ENCODE data around the gene SAYSD1. TPM values are rescaled to one million over a fixed set of nuclear protein-coding genes. Genes with fewer than 3 reads are reported as not detected.

SAYSD1 gene
- total and polyA plus RNA-seq, 9 of the 15 experiments (the other 6 are each of a cell fraction or from before 2014, with no cell fraction given), result 3.5 to 19.1 (median 12.4) TPM

DNA sequence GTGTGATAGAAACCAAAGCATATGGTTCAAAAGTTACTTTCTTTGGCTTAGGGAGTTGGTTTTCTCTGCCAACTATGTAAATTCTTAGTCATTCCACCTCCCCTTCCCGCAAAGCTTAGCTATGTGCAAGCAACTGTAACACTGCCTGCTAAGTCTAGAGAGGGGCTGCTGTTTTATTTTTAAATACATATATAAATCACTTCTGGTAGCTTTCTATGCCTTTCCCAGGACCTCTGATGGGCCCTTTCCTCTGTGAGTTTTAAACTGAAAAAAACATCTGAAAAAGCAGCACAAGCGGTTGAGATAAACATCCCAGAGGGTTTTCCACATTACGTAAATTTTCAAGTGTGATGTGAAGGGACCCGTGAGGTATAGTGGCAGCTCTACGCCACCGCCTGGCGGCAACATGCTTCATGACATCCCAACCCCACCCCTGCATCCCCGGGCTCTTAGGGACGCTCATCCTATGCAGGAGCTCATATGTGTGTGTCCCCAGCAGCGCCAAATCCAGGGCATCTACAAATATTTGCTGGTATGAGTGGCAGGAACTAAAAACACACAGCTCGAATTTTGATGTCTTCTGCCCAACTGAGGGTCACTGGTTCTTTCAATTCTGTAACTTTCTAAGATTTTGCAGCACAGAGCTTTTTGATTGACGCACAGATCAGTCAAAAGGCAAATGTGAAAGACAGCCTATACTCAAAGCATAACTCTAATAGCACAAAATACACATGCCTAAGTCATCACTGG, 12.7 kb downstream of the SAYSD1 start:
- peak; percentile 70 for FAIRE-seq
- no peaks in the 10 kb centered on the region for H3K9me3 ChIP-seq (replicated peaks; ENCODE audit: control insufficient read depth, insufficient read depth, low read depth, low read length)
- ATAC-seq, result peak; percentile 99
- H3K79me2 ChIP-seq (ENCODE audit: control insufficient read depth, insufficient read depth, low read length), result no peaks in the 10 kb centered on the region
- no peak overlapping the region for H3K4me3 ChIP-seq
- H3K9me1 ChIP-seq (ENCODE audit: control insufficient read depth, insufficient read depth, low read length), result no peaks in the 10 kb centered on the region
- H3K27ac ChIP-seq (ENCODE audit: extremely low read depth, low read depth, low read length), result no peak overlapping the region
- ChIA-PET POLR2A (interaction anchor here (0.6 to 3.3 kb wide), 8 partner anchors 9 to 527 kb away, joined by 3 to 23 read pairs (median 4); partner anchors contain the start of gene SAYSD1), CTCF (ENCODE audit: low intra/inter-chr PET ratio) (interaction anchor here (0.6 to 2.8 kb wide), 4 partner anchors 105 to 230 kb away, joined by 3 to 16 read pairs (median 8); no protein-coding TSS in a partner anchor)
- BruUV-seq (replicated peaks), result no TSS peak
- in situ Hi-C loops (cut with MboI), result no loop called here
- H3K4me2 ChIP-seq (ENCODE audit: insufficient read depth, low read length), result no peak overlapping the region
- intact Hi-C loops (cut with micrococcal nuclease), result loop anchor here (1.0 to 5.0 kb wide), 3 partner anchors 99 to 230 kb away; no protein-coding TSS in a partner anchor
- H3K4me1 ChIP-seq (replicated peaks in 1 of 2; ENCODE audit: control insufficient read depth in 2 of 2, insufficient read depth in 2 of 2, low read length in 2 of 2), result no peaks in the 10 kb centered on the region
- H2AFZ ChIP-seq (ENCODE audit: low read depth, low read length), result no peak overlapping the region
- 10% methylated on average over 12 of the region's 12 CpGs for WGBS (ENCODE audit: insufficient coverage, low coverage, missing lambda C conversion rate)
- DNase-seq (ENCODE audit: extremely low read depth in 1 of 4, low spot score in 3 of 4), result peak; percentile 79 to 89 (median 85)
- H3K36me3 ChIP-seq (ENCODE audit: control insufficient read depth, insufficient read depth, low read length), result peaks cover 5% of the 10 kb centered on the region; the same call in 1 of the 3 replicates
- H3K27me3 ChIP-seq (ENCODE audit: control insufficient read depth in 2 of 2, insufficient read depth in 2 of 2, low read length in 2 of 2), result peaks cover 5 to 10% of the 10 kb centered on the region in 2 experiments; a peak in 2 of 5 replicates
- H4K20me1 ChIP-seq (replicated peaks; ENCODE audit: control insufficient read depth, insufficient read depth, low read length), result 0 out of 2 replicates have a peak, but pooled peaks cover 3% of the 10 kb centered on the region
- H3K9ac ChIP-seq (ENCODE audit: insufficient read depth in 1 of 2, low read depth in 2 of 2, low read length in 2 of 2), result no peak overlapping the region
- TF ChIP-seq RCOR1 (IDR thresholded peaks at IDR 0.05; ENCODE audit: borderline replicate concordance in 1 of 2, low read depth in 2 of 2, low read length in 2 of 2) (0 out of 4 replicates have a peak, but pooled peaks of 1 of the 2 experiments have one; percentile 52), CTBP1 (IDR thresholded peaks at IDR 0.05; ENCODE audit: borderline replicate concordance) (peak; percentile 53; the same call in 1 of the 2 replicates), KLF16 (IDR thresholded peaks at IDR 0.05) (0 out of 2 replicates have a peak, but pooled peaks have one; percentile 38), ATF1 (CRISPR knock-in tag; IDR thresholded peaks at IDR 0.05) (no peak), ATF1 (tag; IDR thresholded peaks at IDR 0.05) (peak; percentile 42), DEAF1 (CRISPR knock-in tag; IDR thresholded peaks at IDR 0.05) (peak; percentile 52; the same call in 1 of the 2 replicates), CREB1 (IDR thresholded peaks at IDR 0.05) (0 out of 2 replicates have a peak, but pooled peaks have one; percentile 32), CREB1 (CRISPR knock-in tag; IDR thresholded peaks at IDR 0.05) (no peak), CREM (IDR thresholded peaks at IDR 0.05; ENCODE audit: low read depth) (peak; percentile 58), TAF1 (IDR thresholded peaks at IDR 0.05; ENCODE audit: control insufficient read depth, extremely low read depth, insufficient read depth, low read length, severe bottlenecking) (no peak), STAG1 (CRISPR knock-in tag; IDR thresholded peaks at IDR 0.05; ENCODE audit: borderline replicate concordance) (peak; percentile 40; the same call in 1 of the 2 replicates), RAD21 (CRISPR knock-in tag; conservative IDR thresholded peaks at IDR 0.05 in 1 of 2, IDR thresholded peaks at IDR 0.05 in 1 of 2) (peak; percentile 77 to 92), CTCF (IDR thresholded peaks at IDR 0.05 in 2 of 3, conservative IDR thresholded peaks at IDR 0.05 in 1 of 3; ENCODE audit: insufficient read depth in 2 of 3, low read depth in 1 of 3, low read length in 3 of 3) (peak; percentile 88 to 91 (median 91)), ERF (CRISPR knock-in tag; IDR thresholded peaks at IDR 0.05) (no peak), CEBPB (tag; IDR thresholded peaks at IDR 0.05) (no peak), PKNOX1 (IDR thresholded peaks at IDR 0.05) (peak; percentile 71), MAZ (CRISPR knock-in tag; conservative IDR thresholded peaks at IDR 0.05 in 1 of 2, IDR thresholded peaks at IDR 0.05 in 1 of 2) (peak in 1 of 2 experiments; percentile 47; a peak in 1 of 4 replicates)
